Mammary epithelial cell (primary cell): ENCODE data around the gene SUB1.

Experiments
- EZH2 ChIP-seq: IDR thresholded peaks from 2 replicates; pipeline ENCODE4 v1.6.1; 2012; ENCODE audit warnings: low read length, inconsistent platforms, borderline replicate concordance
- TF ChIP-seq, protein P1 (sequence below), 2 donors: IDR thresholded peaks in 1 of 2; conservative IDR thresholded peaks in 1 of 2; 2 replicates each; pipeline ENCODE4 v1.5.1; 2011 to 2012; ENCODE audit warnings: inconsistent platforms in 2 of 2, low read length in 2 of 2, mild to moderate bottlenecking in 2 of 2, control low read depth in 1 of 2, low read depth in 1 of 2; ENCODE audit not compliant: insufficient read depth in 1 of 2; ENCODE audit errors: extremely low read depth in 1 of 2

DNA sequence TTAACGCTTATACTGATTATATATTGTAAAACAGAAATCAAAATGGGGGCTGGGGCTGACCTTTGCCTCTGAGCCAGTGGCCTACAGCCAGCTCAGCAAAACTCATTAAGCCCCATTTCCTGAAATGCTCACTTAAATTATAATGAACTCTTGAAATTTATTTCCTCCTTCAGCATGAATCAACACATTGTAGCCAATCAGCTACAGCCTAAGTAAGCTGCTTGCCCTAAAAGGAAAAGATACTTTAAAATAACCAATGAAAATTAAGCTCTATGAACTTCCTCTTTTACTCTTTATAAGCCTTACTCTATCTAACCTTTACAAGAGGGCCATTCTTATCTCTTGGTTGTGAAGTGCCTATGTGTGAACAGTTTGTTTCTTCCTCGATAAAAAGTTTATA lies 33.5 kb upstream of the SUB1 start:
- TF ChIP-seq, protein P1, sequence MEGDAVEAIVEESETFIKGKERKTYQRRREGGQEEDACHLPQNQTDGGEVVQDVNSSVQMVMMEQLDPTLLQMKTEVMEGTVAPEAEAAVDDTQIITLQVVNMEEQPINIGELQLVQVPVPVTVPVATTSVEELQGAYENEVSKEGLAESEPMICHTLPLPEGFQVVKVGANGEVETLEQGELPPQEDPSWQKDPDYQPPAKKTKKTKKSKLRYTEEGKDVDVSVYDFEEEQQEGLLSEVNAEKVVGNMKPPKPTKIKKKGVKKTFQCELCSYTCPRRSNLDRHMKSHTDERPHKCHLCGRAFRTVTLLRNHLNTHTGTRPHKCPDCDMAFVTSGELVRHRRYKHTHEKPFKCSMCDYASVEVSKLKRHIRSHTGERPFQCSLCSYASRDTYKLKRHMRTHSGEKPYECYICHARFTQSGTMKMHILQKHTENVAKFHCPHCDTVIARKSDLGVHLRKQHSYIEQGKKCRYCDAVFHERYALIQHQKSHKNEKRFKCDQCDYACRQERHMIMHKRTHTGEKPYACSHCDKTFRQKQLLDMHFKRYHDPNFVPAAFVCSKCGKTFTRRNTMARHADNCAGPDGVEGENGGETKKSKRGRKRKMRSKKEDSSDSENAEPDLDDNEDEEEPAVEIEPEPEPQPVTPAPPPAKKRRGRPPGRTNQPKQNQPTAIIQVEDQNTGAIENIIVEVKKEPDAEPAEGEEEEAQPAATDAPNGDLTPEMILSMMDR (conservative IDR thresholded peaks at IDR 0.05 in 1 of 2, IDR thresholded peaks at IDR 0.05 in 1 of 2; ENCODE audit: extremely low read depth in 1 of 2, insufficient read depth in 1 of 2, low read depth in 1 of 2, low read length in 2 of 2) = no peak
- no peak for TF ChIP-seq EZH2
